Jurkat, Clone E6-1 (cell line): ENCODE data around the gene NFIX.
A peak's percentile ranks its signal among the peaks of the same experiment; 100 is the strongest.

Experiments
- DNase-seq: peaks from one replicate; pipeline ENCODE4 v3.0.0-alpha.2; 2011; ENCODE audit warnings: low read depth, low spot score
- H3K4me3 ChIP-seq: 2 replicates; pipeline ENCODE4 v1.5.1; 2011; ENCODE audit warnings: mild to moderate bottlenecking, low read length, control low read depth, moderate library complexity

NFIX gene

GRCh38 chr19:13060964-13061927 is 66.0 kb downstream of the NFIX start:
- DNase-seq: peak; percentile 59
- peak overlapping the region; percentile 61 for H3K4me3 ChIP-seq

GRCh38 chr19:13062317-13062716 is 67.0 kb downstream of the NFIX start:
- H3K4me3 ChIP-seq: no peak overlapping the region
- DNase-seq: no peak

- DNase-seq: no peak
Measured at GRCh38 chr19:13063461-13064091, 68.3 kb downstream of the NFIX start.

DNA sequence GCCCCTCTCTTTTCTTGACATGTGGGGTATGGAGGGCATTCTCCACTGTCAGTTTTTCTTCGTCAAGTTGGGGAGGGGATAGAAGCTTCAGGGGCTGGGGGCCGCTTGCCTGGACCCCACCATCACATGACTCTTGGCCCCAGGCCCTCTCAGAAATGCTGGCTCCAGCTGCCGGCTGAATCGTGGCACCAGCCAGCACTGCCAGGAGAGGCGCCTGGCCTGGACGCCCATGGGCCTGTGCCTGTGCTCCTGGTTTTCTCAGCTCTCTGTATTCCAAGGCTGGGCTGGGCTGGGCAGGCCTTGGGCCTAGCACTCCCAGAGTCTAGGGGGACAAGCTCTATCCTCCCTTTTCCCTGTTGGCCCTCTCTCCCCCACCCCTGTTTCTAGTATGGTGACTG is 68.8 kb downstream of the NFIX start:
- DNase-seq: no peak
- no peak overlapping the region for H3K4me3 ChIP-seq

More at GRCh38 chr19:13063461-13064091, 68.3 kb downstream of the NFIX start:
- no peak overlapping the region for H3K4me3 ChIP-seq

GRCh38 chr19:13066226-13066625 is 71.0 kb downstream of the NFIX start:
- H3K4me3 ChIP-seq: no peak overlapping the region
- no peak for DNase-seq

GRCh38 chr19:13066933-13067807 is 71.9 kb downstream of the NFIX start:
- DNase-seq: no peak
- no peak overlapping the region for H3K4me3 ChIP-seq

GRCh38 chr19:13068085-13068846 is 73.0 kb downstream of the NFIX start:
- H3K4me3 ChIP-seq: no peak overlapping the region
- no peak for DNase-seq

DNA sequence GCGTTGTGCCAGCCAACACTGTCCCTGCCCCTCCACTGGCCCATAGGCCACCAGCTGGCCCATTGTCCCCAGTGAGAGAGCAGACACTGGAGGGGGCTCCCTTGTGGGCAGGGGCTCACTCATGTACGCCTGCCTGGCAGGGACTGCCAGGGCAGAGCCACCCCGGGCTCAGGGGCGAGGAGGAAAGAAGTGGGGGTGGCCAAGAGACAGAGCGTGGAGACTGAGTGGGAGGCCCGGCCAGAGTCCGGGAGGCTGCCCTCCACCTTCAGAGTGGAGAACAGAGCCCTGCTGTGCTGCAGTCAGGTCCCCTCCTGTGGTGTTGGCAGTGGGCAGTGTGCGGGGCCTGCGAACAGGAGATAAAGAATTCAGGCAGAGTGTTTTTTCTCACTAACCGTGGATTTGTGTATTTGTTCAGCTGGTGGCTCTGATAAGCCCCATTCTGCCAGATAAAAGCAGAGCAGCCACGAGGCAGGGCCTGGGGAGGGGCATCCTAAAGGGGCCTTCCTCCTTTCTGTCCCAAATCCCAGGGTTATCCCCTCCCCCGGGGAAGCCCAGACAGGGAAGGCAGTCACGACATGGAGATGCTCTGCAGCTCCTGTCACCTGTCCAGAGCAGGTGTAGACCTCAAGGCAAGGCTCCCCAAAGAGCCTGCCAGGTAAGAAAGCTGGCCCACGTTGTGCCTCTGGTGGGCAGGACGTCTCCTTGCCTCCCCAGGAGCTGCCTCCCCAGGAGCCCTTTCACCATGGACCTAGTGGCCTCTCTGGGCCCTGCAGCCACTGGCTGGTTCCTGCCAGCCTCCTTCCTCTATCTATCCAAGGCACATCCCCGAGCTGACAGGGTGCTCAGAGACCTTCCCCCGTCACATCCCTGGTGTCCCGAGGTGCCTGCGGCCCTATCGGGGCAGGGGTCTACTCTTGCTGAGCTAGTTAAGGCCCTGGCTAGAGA is 74.4 kb downstream of the NFIX start:
- no peak for DNase-seq

GRCh38 chr19:13070425-13071140 is 75.3 kb downstream of the NFIX start:
- DNase-seq: no peak
- H3K4me3 ChIP-seq: no peak overlapping the region

More for the DNA sequence above, 74.4 kb downstream of the NFIX start:
- H3K4me3 ChIP-seq: no peak overlapping the region

DNA sequence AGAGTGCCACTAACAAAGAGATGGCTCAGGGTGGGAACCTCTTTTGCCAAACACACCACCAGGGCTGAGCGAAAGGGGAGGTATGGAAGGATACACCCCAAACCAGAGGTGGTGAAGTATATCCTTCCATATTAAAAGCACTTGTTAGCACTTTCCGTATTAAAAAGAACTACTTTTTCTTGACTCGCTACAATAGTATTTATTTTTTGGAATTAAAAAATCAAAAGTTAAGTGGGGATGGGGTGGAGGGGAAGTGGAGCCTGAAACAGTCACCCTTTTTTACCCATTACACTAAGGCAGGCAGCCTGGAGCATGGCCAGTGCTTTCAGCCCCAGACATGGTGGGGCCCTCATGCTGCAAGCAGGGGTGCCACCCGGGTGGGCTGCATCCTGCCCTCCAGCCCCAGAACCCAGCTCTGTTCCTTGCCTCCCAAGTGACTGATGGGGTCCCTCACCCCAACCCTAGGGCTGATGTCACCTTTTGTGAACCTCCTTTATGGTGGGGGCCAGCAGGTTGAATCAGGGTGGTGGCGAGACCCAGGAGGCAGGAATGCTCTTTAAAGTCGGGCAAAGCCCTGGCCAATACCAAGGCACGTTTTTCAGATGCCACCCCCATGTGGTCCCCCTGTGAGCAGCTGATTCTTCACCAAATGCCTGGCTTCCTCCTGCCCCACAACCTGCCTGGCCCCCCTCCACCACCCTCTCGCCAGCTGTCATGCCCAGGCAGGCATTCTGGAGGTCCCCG is 76.3 kb downstream of the NFIX start:
- DNase-seq: no peak
- H3K4me3 ChIP-seq: no peak overlapping the region

- no peak for DNase-seq
- no peak overlapping the region for H3K4me3 ChIP-seq
Measured at GRCh38 chr19:13072188-13072908, 77.1 kb downstream of the NFIX start.

DNA sequence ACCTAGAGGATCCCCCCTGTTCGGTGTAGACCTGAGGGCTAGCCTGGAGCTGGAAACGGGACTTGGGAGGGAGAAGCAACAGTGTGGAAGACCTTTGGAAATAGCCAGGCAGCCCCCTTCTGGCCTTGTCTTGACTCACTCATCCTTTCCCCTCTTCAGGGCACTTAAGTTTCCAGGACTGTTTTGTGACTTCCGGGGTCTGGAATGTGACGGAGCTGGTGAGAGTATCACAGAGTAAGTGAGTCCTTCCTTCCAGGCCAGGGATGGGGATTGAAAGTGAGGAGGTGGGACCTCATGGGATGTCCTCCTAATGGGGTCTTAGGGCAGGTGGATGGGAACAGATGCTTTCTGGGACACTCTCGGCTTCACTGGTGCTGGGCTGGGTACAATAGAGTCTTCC is 78.0 kb downstream of the NFIX start:
- no peak overlapping the region for H3K4me3 ChIP-seq

GRCh38 chr19:13074378-13074777 is 79.1 kb downstream of the NFIX start:
- no peak for DNase-seq
- no peak overlapping the region for H3K4me3 ChIP-seq

More for the DNA sequence above, 78.0 kb downstream of the NFIX start:
- DNase-seq: no peak

DNA sequence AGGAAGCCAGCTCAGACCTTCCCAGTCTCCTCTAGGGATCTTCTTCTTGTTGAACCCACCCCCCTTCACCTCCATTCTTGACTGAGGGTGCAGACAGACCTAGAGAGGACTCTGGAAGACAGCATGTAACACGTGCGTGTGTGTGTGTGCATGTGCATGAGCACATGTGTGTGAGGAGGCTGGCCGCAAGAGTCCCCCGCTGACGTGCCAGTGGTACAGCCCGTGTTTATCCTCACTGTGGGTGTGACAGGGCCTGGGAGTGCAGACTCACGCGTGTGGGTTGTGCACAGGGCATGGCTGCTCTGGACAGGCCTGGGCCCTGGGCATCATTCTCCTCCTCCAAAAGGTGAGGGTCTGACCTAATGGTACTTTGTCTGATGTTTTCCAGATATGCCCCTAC is 81.0 kb downstream of the NFIX start:
- no peak overlapping the region for H3K4me3 ChIP-seq
- no peak for DNase-seq

- no peak overlapping the region for H3K4me3 ChIP-seq
- no peak for DNase-seq
Measured at GRCh38 chr19:13076787-13077186, 81.5 kb downstream of the NFIX start.

GRCh38 chr19:13077240-13077639 is 82.0 kb downstream of the NFIX start:
- DNase-seq: no peak
- H3K4me3 ChIP-seq: no peak overlapping the region
